MCF 10A (cell line): ENCODE measurements around the gene FAM210A. TPM values are rescaled to one million over a fixed set of nuclear protein-coding genes. Genes with fewer than 3 reads are reported as not detected.

Experiments
- BruUV-seq: library from RNA; stranded (reverse); fragments of 400-500 nt; replicated peaks from 2 replicates; lab custom pipeline; 2021; lab: Mats Ljungman, UMichigan
- CTCF ChIA-PET: fragments of 300-600 bp; sonication (Branson Sonifier 250); formaldehyde crosslinking; extraction: SDS; loops from one replicate; lab custom pipeline; 2021; ENCODE audit warnings: antibody characterized with exemption, inconsistent platforms; lab: Yijun Ruan, JAX
- POLR2A ChIA-PET: fragments of 300-600, 350-650 bp; sonication (Branson Sonifier 250); formaldehyde crosslinking; extraction: SDS; loops from one replicate; lab custom pipeline; 2020; ENCODE audit warnings: antibody characterized with exemption, inconsistent platforms; lab: Yijun Ruan, JAX
- DNase-seq: peaks from one replicate; pipeline ENCODE4 v3.0.0-alpha.2; 2018; ENCODE audit not compliant: unreplicated experiment
- H3K27ac Mint-ChIP-seq: one replicate; pipeline ENCODE4 v1.8.0; 2022; ENCODE audit warnings: mild to moderate bottlenecking, low read depth, mixed read lengths; ENCODE audit not compliant: unreplicated experiment
- H3K27me3 Mint-ChIP-seq: one replicate; pipeline ENCODE4 v1.8.0; 2022; ENCODE audit warnings: mixed read lengths; ENCODE audit not compliant: insufficient read depth, unreplicated experiment
- H3K36me3 Mint-ChIP-seq: one replicate; pipeline ENCODE4 v1.8.0; 2022; ENCODE audit warnings: mild to moderate bottlenecking, moderate library complexity, mixed read lengths; ENCODE audit not compliant: insufficient read depth, unreplicated experiment
- H3K4me1 Mint-ChIP-seq: one replicate; pipeline ENCODE4 v1.8.0; 2022; ENCODE audit warnings: mixed read lengths; ENCODE audit not compliant: insufficient read depth, unreplicated experiment
- H3K4me3 Mint-ChIP-seq: one replicate; pipeline ENCODE4 v1.8.0; 2022; ENCODE audit warnings: mild to moderate bottlenecking, moderate library complexity, mixed read lengths; ENCODE audit not compliant: unreplicated experiment
- H3K9me3 Mint-ChIP-seq: one replicate; pipeline ENCODE4 v1.8.0; 2022; ENCODE audit warnings: mixed read lengths; ENCODE audit not compliant: unreplicated experiment
- intact Hi-C: fragments of 100-400 bp; cut with micrococcal nuclease; formaldehyde crosslinking; loops from 2 replicates; pipeline ENCODE4 v1.14.1; 2022
- total RNA-seq: library from RNA; stranded (reverse); gene quantifications from 2 replicates; pipeline ENCODE4 v1.2.3, GENCODE V29; 2022
- TF ChIP-seq, protein P1 (sequence below): fragments of 200-600 bp; IDR thresholded peaks from one replicate; pipeline ENCODE4 v1.8.0; 2022; ENCODE audit warnings: antibody characterized with exemption, mild to moderate bottlenecking; ENCODE audit not compliant: unreplicated experiment

Gene FAM210A
- total RNA-seq, 1 experiment from 2014 or later, result 31.2 TPM

DNA sequence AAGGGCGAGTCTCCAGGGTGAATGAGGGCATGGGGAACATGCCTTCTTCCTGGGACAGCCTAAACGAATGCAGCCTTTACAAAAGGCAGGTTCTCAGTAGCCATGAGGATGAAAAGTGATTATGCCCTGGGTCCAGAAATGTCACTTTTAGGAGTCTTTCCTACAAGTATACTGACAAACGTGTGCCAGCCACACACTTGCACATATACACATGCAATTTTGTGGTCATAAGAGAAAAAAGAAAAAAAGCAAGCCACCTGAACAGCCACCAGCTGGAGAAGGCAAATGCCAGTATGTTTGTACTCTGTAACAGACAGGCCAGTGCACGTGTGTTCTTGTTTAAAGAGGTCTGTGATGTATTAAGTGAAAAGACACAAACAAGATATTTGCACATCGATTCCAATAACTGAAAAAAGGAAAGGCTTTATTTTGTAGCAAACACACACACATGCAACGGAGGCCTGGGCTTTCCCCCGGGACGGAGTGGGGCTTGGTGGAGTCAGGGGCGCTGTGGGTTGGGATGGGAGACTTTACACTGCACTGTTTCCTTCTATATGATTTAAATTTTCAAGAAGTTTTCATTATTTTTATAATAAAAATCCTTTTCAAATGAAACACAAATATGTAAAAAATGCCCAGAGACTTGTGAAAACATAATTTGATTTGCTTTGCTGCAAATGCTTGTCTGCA, 108.4 kb downstream of the FAM210A start:
- TF ChIP-seq, protein P1, sequence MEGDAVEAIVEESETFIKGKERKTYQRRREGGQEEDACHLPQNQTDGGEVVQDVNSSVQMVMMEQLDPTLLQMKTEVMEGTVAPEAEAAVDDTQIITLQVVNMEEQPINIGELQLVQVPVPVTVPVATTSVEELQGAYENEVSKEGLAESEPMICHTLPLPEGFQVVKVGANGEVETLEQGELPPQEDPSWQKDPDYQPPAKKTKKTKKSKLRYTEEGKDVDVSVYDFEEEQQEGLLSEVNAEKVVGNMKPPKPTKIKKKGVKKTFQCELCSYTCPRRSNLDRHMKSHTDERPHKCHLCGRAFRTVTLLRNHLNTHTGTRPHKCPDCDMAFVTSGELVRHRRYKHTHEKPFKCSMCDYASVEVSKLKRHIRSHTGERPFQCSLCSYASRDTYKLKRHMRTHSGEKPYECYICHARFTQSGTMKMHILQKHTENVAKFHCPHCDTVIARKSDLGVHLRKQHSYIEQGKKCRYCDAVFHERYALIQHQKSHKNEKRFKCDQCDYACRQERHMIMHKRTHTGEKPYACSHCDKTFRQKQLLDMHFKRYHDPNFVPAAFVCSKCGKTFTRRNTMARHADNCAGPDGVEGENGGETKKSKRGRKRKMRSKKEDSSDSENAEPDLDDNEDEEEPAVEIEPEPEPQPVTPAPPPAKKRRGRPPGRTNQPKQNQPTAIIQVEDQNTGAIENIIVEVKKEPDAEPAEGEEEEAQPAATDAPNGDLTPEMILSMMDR, result no peak
- H3K27ac Mint-ChIP-seq, result no peak overlapping the region
- no peaks in the 10 kb centered on the region for H3K4me1 Mint-ChIP-seq
- intact Hi-C loops, result loop anchor here (10.0 kb wide), 1 partner anchor 403 kb away; the partner anchor contains the start of gene LDLRAD4
- BruUV-seq, result no TSS peak
- no peaks in the 10 kb centered on the region for H3K9me3 Mint-ChIP-seq
- peaks cover 22% of the 10 kb centered on the region for H3K27me3 Mint-ChIP-seq
- H3K4me3 Mint-ChIP-seq, result no peak overlapping the region
- no peak for DNase-seq
- no peaks in the 10 kb centered on the region for H3K36me3 Mint-ChIP-seq
- CTCF ChIA-PET, result no interaction called here
- POLR2A ChIA-PET, result no interaction called here

DNA sequence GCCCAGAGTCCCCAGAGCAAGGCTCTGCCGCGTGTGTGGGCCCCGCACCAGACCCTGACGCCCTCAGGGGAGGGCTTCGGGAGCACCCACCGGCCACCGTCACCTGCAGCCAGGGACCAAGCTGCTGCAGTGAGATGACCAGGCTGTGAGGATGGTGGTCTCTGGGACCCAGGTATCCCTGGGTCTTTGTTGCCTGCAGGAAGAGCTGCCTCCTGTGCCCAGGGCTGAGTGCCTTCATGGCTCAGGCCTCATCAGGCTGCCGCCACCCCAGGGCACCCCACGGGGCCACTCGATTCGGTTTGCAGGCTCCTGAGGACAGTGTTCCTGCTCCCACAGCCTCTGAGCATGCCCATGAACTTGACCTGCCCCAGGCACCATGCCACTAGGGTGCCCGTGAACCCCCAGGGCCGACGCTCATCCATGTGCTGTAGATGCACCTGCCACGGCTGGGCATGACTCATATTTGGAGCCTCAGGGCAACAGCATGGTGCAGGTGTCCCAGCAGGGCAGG, 109.8 kb downstream of the FAM210A start:
- H3K27me3 Mint-ChIP-seq, result peaks cover 36% of the 10 kb centered on the region
- H3K4me3 Mint-ChIP-seq, result no peak overlapping the region
- H3K9me3 Mint-ChIP-seq, result no peaks in the 10 kb centered on the region
- POLR2A ChIA-PET, result no interaction called here
- H3K4me1 Mint-ChIP-seq, result peaks cover 2% of the 10 kb centered on the region
- BruUV-seq, result no TSS peak
- no peak overlapping the region for H3K27ac Mint-ChIP-seq
- no peaks in the 10 kb centered on the region for H3K36me3 Mint-ChIP-seq
- intact Hi-C loops, result loop anchor here (10.0 kb wide), 1 partner anchor 402 kb away; the partner anchor contains the start of gene LDLRAD4
- TF ChIP-seq, protein P1, result no peak
- CTCF ChIA-PET, result no interaction called here
- no peak for DNase-seq

DNA sequence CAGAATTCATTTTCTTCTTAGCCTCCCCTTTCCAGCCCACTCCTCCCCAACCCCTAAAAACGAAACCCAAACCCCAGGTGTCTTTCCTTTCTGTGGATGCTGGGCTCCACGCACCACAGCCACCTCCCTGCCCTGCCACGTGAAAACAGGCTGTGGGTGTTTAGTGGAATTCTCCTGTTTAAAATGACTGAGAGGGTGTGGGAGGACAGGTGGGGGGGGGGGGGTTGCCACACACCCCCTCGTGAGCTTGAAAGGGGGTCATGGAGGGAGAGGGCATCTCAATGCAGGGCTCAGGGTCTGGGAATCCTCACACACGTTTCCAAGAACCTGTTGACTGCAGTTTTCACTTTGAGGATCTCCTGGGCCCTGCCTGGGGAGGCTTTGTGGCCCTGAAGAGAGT, 110.3 kb downstream of the FAM210A start:
- POLR2A ChIA-PET, result no interaction called here
- no peak for DNase-seq
- Mint-ChIP-seq H3K27me3 (peaks cover 41% of the 10 kb centered on the region), H3K9me3 (no peaks in the 10 kb centered on the region), H3K4me1 (peaks cover 6% of the 10 kb centered on the region), H3K36me3 (no peaks in the 10 kb centered on the region), H3K4me3 (no peak overlapping the region), H3K27ac (no peak overlapping the region)
- no TSS peak for BruUV-seq
- intact Hi-C loops, result loop anchor here (10.0 kb wide), 1 partner anchor 401 kb away; the partner anchor contains the start of gene LDLRAD4
- TF ChIP-seq, protein P1, result no peak
- CTCF ChIA-PET, result interaction anchor here (1.2 kb wide), 1 partner anchor 33 kb away, joined by 3 read pairs; no protein-coding TSS in a partner anchor

DNA sequence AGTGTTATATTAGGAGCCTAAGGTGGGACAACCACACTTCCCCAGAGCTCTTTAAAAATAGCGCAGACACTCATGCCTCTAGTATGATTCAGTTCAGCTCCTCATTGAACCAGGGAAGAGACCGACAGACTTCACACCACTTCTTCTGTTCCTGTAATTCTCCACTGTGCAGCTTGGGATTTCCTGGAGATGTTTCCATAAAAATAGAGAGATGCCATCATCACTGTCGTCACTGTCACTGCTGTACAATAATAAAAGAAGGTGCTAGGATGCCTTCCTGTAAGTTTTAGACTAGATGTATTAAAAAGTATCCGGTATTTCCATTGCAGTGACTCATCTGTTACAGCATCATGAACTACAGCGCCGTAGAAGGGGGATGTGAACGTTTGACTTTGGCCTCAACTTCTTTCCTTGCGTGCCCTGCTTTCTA, 110.9 kb downstream of the FAM210A start:
- peaks cover 6% of the 10 kb centered on the region for H3K4me1 Mint-ChIP-seq
- ChIA-PET POLR2A (no interaction called here), CTCF (interaction anchor here (1.2 kb wide), 1 partner anchor 33 kb away, joined by 3 read pairs; no protein-coding TSS in a partner anchor)
- intact Hi-C loops, result loop anchor here (10.0 kb wide), 1 partner anchor 401 kb away; the partner anchor contains the start of gene LDLRAD4
- BruUV-seq, result no TSS peak
- no peak for DNase-seq
- H3K9me3 Mint-ChIP-seq, result no peaks in the 10 kb centered on the region
- no peak overlapping the region for H3K4me3 Mint-ChIP-seq
- TF ChIP-seq, protein P1, result no peak
- H3K36me3 Mint-ChIP-seq, result no peaks in the 10 kb centered on the region
- peaks cover 42% of the 10 kb centered on the region for H3K27me3 Mint-ChIP-seq
- no peak overlapping the region for H3K27ac Mint-ChIP-seq
